Epithelial cell of umbilical artery (primary cell): Measurements from ENCODE around the gene DNASE2. TPM values are rescaled to one million over a fixed set of nuclear protein-coding genes. Genes with fewer than 3 reads are reported as not detected.

Source experiments
- total RNA-seq: library from RNA; depleted of rRNA; stranded (reverse); fragments of >200 nt; gene quantifications from 2 replicates; pipeline ENCODE4 v1.2.3, GENCODE V29; 2014

The DNASE2 gene
- 15.6 and 21.4 TPM in 2 replicates for total RNA-seq

GRCh38 chr19:12881172-12881808, at the start of gene DNASE2:
Gene DNASE2, minus strand, starts transcription at chr19:12881449. Its CDS starts 74 bp downstream, at chr19:12881375.

GRCh38 chr19:12890787-12891552, 9.7 kb upstream of the DNASE2 start, which contains the start of gene GCDH:
Gene GCDH, plus strand, starts transcription at chr19:12891160. Its CDS starts 145 bp downstream, at chr19:12891305.

GRCh38 chr19:12886969-12887747, 5.9 kb upstream of the DNASE2 start, which contains the start of gene KLF1:
Gene KLF1, minus strand, starts transcription at chr19:12887201. Its CDS starts 61 bp downstream, at chr19:12887140.

GRCh38 chr19:12838182-12838885, 42.9 kb downstream of the DNASE2 start, which contains the start of gene MAST1:
Gene MAST1, plus strand, starts transcription at chr19:12838515. Its CDS starts 58 bp downstream, at chr19:12838573.

GRCh38 chr19:12834566-12834943, 46.7 kb downstream of the DNASE2 start, which contains the start of gene RTBDN:
Gene RTBDN, minus strand, starts transcription at chr19:12834579. Its CDS starts 4,600 bp downstream, at chr19:12829979.

Other genes starting within 250 kb of the DNASE2 start
- 20.5 and 24.0 TPM in 2 replicates for gene MAN2B1, start 214.7 kb downstream of the DNASE2 start, total RNA-seq
- gene WDR83, start 214.6 kb downstream of the DNASE2 start, total RNA-seq, result 8.8 and 9.6 TPM in 2 replicates
- 59.4 and 60.9 TPM in 2 replicates for gene DHPS, start 199.6 kb downstream of the DNASE2 start, total RNA-seq
- gene GNG14, start 193.5 kb downstream of the DNASE2 start, total RNA-seq, result not detected in 2 replicates
- gene FBXW9, start 184.8 kb downstream of the DNASE2 start, total RNA-seq, result 7.0 and 14.6 TPM in 2 replicates
- gene TNPO2, start 157.5 kb downstream of the DNASE2 start, total RNA-seq, result 17.2 and 23.4 TPM in 2 replicates
- gene TRIR, start 146.8 kb downstream of the DNASE2 start, total RNA-seq, result 143 and 162 TPM in 2 replicates
- 89.0 and 108 TPM in 2 replicates for gene GET3, start 144.0 kb downstream of the DNASE2 start, total RNA-seq
- gene BEST2, start 129.7 kb downstream of the DNASE2 start, total RNA-seq, result not detected in 2 replicates
- gene HOOK2, start 105.9 kb downstream of the DNASE2 start, total RNA-seq, result 7.1 and 8.5 TPM in 2 replicates
- 48.3 and 73.4 TPM in 2 replicates for gene JUNB, start 90.0 kb downstream of the DNASE2 start, total RNA-seq
- gene PRDX2, start 79.6 kb downstream of the DNASE2 start, total RNA-seq, result 258 and 276 TPM in 2 replicates
- gene THSD8, start 79.4 kb downstream of the DNASE2 start, total RNA-seq, result not detected in 2 replicates
- 35.4 and 36.8 TPM in 2 replicates for gene RNASEH2A, start 74.9 kb downstream of the DNASE2 start, total RNA-seq
- not detected in 2 replicates for gene RTBDN, start 46.9 kb downstream of the DNASE2 start, total RNA-seq
- under 0.01 and 0.65 TPM in 2 replicates for gene MAST1, start 42.9 kb downstream of the DNASE2 start, total RNA-seq
- gene KLF1, start 5.8 kb upstream of the DNASE2 start, total RNA-seq, result under 0.01 TPM in 1 of 2 replicates, not detected in the other
- 48.1 and 50.6 TPM in 2 replicates for gene GCDH, start 9.7 kb upstream of the DNASE2 start, total RNA-seq
- gene SYCE2, start 37.8 kb upstream of the DNASE2 start, total RNA-seq, result 0.30 and 0.32 TPM in 2 replicates
- gene FARSA, start 52.3 kb upstream of the DNASE2 start, total RNA-seq, result 60.1 and 63.2 TPM in 2 replicates
- gene CALR, start 57.2 kb upstream of the DNASE2 start, total RNA-seq, result 1,595 and 1,926 TPM in 2 replicates
- 50.0 and 66.1 TPM in 2 replicates for gene RAD23A, start 64.4 kb upstream of the DNASE2 start, total RNA-seq
- 34.7 and 39.3 TPM in 2 replicates for gene GADD45GIP1, start 75.8 kb upstream of the DNASE2 start, total RNA-seq
- not detected in 2 replicates for gene DAND5, start 88.1 kb upstream of the DNASE2 start, total RNA-seq
- 5.5 and 13.1 TPM in 2 replicates for gene NFIX, start 114.0 kb upstream of the DNASE2 start, total RNA-seq
- gene LYL1, start 221.4 kb upstream of the DNASE2 start, total RNA-seq, result 99.7 and 105 TPM in 2 replicates
- 40.6 and 44.5 TPM in 2 replicates for gene TRMT1, start 235.3 kb upstream of the DNASE2 start, total RNA-seq
- gene NACC1, start 236.8 kb upstream of the DNASE2 start, total RNA-seq, result 35.4 and 36.2 TPM in 2 replicates